NT2/D1 (cell line): ENCODE data around the gene B3GALT5.

ENCODE experiments used
- YY1 ChIP-seq: IDR thresholded peaks from 2 replicates; pipeline ENCODE4 v1.6.1; 2011; ENCODE audit not compliant: insufficient read length, insufficient read depth
- ZNF274 ChIP-seq: IDR thresholded peaks from 2 replicates; pipeline ENCODE4 v1.6.1; 2011; ENCODE audit warnings: mild to moderate bottlenecking, low read depth, low read length

- no peak for TF ChIP-seq ZNF274
- TF ChIP-seq YY1, result no peak
These were observed 83.5 kb downstream of the B3GALT5 start for GRCh38 chr21:39696196-39696595.
